Stimulated activated CD4-positive, alpha-beta T cell treated with anti-CD3 and anti-CD28 coated beads, Interleukin-2, amount 100 ng/mL, for 24 hours (primary cell): ENCODE measurements around the gene GRIN1.

Experiments used
- DNase-seq, 2 donors: peaks; one replicate each; pipeline ENCODE4 v3.0.0-alpha.2; 2020

The GRIN1 gene

DNA sequence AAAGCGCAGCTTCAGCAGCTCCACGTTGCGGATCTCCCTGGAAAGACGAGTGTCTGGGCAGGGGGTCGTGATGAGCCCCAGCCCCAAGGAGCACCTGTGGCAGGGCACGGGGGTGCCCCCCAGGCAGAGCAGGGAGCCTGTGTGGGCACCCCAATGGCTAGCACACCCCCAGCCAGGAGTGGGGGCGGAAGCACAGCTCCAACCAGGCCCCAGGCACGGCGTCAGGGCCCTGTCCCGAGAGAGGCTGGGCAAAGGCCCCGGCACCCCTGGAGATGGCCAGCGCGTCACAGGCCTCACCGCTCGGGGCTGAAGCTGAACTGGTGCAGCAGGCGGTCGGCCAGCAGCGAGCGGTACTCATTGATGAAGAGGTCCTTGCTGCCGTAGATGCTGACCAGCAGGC is 41.5 kb downstream of the GRIN1 start:
- DNase-seq: no peak

DNA sequence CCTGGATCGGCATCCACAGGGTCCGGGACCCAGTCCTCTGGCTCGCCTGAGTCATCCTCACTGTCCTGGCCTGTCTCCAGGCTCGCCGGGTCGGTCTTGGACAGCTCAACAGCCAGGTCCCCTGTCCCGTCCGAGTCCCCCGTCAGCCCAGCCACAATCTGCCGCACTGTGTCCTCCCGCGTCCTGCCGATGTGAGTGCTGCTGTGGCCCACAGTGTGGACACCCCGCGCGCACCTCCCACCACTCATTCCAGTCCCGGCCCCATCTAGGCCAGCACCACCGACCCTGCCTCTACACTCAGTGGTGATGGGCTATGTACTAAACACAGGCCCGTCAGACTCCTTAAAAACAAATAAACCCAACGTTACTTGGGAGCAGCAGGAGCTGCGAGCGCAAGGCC is 42.7 kb downstream of the GRIN1 start:
- no peak for DNase-seq

DNA sequence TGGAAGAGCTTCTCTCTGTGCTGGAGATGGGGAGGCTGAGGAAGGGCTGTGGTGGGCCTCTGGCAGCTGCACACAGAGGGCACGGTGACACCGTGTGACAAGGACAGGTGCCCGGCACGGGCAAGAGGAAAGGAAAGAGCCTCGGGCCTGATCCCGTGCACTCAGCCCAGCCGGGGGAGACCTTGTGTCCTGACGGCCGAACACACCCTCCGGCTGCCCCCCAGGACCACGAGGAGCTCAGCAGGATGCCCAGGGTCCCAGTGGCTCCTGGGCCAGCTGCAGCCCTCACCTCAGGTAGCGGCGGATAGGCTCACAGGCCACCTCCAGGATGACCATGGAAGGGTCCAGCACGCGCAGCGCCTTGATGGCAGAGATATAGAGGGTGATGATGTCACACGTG is 43.9 kb downstream of the GRIN1 start:
- DNase-seq: no peak

DNA sequence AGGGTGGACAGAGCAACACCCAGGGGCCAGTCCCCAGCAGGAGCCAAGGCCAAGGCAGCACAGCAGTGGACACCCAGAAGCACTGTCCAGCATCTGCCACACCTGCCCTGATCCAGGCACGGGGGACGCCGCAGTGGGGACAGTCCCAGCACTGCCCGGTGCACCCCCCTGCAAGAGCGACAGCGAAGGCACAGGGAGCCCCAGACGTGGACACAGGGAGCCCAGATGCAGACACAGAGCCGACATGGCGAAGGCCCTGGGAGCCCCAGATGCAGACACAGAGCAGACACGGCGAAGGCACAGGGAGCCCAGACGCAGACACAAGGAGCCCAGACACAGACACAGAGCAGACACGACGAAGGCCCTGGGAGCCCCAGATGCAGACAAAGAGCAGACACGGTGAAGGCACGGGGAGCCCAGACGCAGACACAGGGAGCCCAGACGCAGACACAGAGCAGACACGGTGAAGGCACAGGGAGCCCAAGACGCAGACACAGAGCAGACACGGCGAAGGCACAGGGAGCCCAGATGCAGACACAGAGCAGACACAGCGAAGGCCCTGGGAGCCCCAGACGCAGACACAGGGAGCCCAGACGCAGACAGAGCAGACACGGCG is 45.1 kb downstream of the GRIN1 start:
- DNase-seq: no peak

DNA sequence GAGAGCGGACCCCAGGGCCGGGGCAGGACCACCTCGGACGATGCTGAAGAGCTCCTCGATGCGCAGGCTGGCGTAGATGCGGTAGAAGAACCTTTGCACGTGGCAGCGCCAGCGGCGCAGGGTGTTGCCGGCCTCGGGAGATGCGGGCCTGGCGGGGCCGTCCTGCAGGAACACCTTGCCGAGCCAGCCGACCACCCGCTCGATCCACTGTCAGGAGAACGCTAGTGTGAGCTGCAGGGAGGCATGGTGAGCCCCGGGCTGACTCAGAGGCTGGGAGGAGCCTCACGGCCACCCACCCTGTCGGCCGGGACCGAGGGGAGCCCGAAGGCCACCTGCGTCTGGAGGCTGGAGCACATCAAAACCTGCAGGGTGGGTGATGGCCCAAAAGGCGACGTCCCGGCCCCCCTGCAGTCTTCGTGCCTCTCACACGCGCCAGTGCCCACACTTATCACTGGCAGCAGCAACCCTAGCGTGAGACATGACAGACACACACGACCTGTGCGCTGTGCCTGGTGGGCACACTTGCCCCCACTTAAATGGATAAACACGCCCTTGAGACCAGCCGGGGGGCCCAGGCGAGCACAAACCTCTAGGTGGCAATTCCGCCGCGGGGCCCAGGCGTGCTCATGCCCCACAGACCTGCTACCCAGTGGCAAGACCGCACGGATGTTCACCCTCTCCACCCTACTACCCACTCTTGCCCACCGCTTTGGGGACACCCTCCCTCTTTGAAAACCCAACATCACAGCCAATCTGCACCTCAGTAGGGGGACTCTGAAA is 46.1 kb downstream of the GRIN1 start:
- no peak for DNase-seq

DNA sequence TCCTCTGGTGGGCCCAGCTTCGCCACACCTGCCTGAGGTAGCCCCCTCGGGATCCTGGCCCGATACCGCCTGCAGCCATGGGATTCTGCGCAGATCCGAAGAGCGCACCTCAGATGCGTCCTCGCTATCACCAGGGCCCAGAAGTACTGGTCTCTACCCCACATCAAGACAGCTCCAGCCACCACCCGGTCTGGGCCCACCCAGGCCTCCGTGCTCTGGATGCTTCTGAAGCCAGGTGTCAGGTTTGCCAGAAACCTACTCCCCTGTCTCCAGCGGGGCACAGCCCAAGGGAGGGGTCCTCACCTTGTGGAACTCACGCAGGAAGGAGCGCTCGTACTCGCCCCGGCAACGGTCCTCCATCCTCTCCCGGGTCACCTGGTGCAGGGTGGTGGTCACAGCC is 47.0 kb downstream of the GRIN1 start:
- DNase-seq: no peak

DNA sequence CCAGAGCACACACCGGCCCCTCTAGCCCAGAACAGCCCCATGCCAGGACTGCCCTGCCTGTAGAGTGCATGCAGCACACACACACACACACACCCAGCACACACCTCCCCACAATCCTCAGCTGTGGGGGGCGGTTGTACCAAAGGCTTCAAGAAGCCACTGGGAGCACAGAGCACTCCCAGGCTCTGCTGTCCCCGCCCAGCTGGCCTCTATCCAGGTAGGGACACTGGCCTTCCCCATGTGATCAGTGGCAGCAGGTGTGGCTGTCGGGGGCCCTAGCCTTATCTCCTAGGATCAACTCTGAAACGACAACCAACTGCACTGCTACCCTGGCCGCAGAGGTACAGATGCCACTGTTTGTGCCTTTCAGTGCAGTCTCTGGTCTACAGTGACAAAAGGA is 47.4 kb downstream of the GRIN1 start:
- DNase-seq: no peak

DNA sequence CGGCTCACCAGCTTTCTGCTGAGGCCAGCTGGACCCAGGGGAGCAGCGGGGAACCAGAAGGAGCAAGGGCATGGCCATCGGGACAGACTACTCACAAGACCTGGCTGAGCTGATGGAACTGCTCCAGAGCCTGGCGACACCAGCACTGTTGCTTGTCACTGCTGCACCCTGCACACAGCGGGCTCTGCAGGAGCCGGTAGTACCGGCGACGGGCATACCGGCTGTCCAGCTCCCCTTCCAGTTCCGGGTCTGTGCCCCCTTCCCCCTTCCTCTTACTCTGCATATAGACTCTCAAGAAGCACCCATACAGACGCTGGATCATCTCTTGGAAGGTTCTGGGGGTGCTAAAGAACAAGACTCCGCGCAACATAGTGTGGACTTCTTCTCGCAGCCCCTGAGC is 48.4 kb downstream of the GRIN1 start:
- DNase-seq: no peak

DNA sequence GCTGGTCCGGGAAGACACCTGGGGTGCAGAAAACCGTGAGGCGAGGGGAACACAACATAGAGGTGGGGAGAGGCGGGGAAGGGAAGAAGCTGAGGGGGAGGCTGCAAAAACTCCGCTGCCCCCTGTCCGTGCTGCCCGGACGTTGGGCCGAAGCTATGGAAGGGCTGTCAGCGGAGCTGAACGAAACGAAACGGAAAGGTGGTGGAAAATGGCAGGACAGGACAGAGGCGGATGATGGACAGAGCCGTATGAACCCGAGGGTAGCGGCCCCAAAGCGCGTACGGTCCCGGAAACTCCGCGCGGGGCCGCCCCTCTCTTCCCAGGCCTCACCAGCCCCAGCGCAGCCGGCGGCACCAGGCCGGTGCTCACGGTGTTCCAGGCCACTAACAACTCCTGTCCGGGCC is 49.1 kb downstream of the GRIN1 start:
- DNase-seq: no peak

DNA sequence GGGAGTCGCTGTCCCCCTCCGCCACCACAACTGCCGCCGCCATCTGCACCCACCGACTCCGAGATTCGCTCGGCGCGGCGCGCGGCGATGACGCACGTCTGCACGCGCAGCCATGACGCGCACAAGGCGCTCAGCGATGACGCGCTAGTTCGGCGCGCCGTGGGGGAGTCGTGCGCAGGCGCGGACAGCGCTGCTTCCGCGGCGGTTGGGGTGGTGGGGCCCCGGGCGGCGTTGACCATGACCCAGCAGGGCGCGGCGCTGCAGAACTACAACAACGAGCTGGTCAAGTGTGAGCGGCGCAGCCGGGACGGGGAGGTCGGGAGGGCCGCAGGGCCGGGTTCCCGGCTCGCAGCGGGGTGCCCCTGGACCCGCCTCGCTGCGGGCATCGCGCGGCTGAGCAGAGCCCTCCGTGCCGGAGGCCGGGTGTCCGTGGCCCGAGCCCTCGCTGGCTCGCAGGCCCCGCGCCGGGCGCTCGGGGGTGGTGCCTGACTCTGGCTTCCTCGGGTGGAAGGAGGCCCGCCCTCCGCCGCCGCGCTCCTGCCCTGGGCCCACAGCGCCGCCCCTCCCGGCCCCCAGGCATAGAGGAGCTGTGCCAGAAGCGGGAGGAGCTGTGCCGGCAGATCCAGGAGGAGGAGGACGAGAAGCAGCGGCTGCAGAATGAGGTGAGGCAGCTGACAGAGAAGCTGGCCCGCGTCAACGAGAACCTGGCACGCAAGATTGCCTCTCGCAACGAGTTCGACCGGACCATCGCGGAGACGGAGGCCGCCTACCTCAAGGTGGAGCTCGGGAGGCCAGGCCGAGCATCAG is 49.7 kb downstream of the GRIN1 start, which contains the start of the genes ANAPC2 and SSNA1:
Gene ANAPC2, minus strand, starts transcription at position 71 of the 807 bp plus-strand sequence. Its CDS starts 28 bp downstream, at position 43.
Gene SSNA1, plus strand, starts transcription at position 187 of the 807 bp plus-strand sequence. Its CDS starts 51 bp downstream, at position 238.
- DNase-seq: peak; percentile 93 to 95

DNA sequence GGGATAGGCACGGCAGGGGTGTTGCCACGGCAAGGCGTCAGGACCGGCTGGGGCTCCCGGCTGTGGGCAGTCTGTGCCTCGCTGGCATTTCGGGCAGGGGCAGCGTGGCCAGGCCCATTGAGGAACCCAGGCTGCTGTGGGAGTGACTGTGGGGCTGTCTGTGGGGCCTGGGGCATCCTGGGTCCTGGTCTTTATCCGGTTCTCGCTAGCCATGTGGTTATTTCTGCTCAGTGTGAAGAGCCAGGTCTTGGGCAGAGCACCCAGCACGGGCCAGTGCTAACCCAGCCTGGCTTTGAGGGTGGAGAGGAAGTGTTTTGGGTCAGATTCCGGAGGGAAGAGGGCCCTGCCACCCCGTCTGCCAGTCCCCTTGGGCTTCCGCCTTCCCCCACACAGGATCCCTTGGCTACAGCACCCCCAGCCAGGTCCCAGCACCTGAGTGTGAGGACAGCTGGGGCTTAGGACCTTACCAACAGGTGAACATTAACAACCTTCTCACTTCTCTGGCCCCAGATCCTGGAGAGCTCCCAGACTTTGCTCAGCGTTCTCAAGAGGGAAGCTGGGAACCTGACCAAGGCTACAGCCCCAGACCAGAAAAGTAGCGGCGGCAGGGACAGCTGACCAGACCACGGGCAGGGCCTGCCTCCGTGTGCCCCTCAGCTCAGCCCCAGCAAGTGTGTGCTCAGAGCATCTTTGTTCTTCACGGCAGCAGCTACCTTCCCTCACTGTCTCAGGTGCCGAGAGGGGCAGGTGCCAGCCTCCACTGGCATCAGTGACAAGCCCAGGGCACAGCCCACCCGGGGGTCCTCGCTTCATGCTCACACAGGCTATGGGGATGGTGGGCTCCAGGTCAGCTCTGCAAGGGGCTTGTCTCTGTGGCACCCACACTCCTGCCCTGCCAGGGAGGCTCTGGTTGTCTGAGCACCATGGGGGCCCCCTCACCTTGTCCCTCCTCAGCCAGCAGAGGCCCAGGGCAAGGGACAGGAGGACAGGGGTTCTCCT is 50.6 kb downstream of the GRIN1 start:
- no peak for DNase-seq

DNA sequence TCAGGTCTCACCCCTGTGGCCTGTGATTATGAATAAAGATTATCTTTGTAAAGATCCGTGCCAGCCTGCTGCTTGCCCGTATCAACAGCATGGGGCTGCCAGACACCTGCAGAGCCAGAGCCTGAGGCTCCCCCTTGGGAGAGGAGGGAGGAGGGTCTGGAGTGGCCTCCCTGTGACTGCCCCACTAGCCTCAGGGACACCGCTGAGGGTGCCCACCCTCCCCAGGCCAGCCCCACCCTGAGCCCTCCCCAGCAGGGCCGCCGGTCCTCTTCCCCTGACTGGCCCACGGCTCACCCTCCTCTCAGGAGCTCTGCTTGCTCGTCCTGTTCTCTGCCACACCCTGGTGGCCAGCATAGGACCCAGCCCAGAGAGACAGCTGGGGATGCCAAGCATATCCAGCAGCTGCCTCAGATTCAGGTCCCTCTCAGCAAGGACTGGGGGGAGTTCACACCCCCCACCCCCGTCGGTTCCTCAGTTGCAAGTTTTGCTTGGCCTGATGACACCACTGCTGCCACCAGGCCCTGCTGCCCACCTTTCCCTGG is 51.4 kb downstream of the GRIN1 start:
- no peak for DNase-seq

DNA sequence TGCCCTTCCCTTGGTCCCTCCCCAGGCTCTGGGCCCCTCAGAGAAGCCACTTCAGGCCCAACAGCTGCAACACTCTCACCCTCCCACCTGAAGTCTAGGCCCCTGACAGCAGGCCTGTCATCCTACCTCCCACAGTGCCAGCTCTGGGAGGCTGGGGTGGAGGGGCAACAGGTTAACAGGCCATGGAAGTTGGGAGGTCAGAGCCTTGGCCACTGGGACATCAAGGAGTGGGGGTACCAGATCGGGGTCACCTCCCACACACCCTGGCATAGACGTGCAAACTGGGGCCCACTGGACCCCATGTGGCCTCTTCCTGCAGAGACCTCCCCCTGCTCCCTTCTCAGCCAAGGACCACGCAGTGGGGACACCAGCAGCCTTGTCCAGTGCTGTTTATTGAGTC is 52.3 kb downstream of the GRIN1 start:
- DNase-seq: no peak

DNA sequence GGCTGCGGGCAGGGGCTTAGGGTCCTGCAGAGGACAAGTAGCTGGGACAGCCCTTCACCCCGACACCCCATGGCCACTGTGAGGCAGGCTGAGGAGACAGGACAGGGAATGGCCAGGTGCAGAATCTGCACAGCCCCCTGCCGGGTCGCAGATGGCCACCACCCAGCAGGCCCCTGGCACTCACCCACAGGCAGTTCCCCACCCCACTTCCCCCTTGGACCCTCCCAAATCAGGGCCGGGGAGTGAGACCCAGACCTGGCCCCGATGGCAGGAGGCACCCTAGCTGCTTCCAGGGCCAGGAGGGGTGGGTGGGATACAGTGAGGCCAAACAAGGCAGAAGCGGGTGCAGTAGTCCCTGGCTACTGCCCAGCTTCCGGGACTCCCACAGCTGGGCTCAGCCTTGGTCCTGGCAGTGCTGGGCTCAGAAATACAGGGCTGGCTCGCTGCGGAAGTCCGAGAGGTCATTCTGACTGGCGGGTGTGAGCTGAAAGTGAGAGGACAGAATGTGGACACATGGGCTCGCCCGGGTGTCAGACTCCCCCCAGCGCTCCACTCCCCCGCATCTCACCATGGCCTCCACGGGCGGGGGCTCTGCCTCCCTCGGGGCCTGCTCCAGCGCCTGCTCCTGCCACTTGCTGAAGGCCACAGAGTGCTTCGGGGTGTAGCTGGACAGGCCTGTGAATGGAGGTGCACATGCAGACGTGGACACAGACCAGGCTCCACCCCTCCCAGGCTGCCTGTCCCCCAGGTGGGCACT is 52.9 kb downstream of the GRIN1 start:
- DNase-seq: no peak

DNA sequence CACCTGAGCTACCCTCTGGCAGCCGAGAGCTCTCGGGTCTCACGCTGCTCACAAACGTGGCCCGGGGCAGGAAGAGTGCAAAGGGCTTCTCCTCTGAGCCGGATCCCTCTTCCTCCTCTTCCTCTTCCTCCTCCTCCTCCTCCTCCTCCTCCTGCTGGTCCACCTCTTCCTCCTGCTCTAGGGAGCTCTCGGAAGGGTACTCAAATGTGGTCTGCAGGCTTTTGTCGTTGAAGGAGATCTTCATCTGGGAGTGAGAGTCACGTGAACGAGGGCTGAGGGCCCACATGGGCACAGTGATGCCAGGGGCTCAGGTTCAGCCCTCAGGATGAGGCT is 53.5 kb downstream of the GRIN1 start:
- no peak for DNase-seq

DNA sequence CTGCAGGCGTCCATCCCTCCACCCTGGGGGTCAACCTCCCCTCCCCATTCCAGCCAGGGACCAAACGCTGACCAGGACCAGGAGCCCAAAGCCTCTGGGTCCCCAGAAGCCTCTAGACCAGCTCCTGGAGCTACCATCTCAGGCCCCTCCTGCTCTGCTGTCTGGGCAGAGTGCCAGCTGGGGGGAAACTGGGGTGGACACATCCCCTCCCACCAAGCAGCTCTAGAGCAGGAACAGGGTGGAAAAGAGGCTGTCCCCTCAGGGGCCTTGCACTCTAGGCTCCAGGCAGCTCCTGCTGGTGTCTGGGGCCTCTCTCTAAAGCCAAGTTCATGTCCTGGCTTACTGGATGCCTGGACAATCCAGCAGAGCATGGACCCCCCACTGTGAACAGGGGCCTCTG is 53.9 kb downstream of the GRIN1 start:
- DNase-seq: no peak

DNA sequence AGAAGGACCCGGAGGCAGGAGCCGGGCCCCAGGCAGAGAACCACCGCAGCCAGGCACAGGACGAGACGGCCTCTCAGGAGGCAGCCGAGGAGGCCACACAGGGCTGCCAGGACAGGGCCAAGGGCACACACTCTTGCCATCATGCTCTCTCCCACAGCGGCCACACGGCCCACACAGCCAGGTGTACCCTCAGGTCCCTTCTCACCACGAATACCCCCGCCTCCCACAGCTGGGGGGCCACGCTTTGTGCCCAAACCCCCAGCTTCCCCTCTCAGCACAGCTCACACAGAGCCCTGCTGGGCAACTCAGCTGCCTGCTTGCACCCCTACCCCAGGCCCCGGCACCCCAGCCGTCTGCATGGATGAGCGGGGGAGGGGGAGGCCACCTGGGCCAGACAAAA is 54.8 kb downstream of the GRIN1 start:
- no peak for DNase-seq

DNA sequence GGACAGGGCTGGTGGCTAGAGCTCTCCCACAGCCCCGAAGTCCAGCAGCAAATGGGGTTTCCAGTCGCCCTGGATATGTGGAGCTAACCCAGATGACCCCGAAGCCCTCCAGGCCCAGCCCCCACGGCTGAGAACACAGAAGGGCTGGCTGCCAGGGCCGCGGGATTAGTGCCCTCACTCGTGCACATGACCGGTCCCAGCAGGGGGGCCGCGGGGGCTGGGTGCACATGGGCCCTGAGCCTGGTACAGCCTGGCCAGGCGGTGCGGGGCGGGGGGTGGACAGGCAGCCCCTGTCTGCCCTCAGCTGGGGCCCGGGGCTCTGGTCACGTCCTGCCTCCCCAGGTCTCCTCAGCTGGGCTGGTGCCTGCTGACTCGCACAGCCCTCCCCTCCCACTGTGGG is 55.4 kb downstream of the GRIN1 start:
- no peak for DNase-seq

DNA sequence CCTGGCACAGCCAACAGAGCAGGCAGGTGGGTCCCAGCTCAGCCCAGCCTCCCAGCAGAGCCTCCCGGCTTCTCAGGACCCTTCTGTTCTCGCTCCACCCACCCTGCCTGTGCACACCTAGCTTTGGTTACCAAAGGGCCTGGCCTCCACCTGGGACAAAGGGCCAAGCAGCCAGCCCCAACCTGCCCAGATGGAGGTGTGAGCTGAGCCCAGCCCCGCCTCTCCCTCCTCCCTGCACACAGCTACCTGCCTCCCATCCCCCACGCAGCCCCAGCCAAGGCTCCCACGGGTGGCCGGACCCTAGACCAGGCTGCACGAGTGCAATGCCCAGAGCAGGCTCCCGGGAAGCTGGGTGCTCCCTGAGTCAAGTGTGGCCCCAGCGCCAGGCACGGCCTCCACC is 56.0 kb downstream of the GRIN1 start:
- DNase-seq: no peak

DNA sequence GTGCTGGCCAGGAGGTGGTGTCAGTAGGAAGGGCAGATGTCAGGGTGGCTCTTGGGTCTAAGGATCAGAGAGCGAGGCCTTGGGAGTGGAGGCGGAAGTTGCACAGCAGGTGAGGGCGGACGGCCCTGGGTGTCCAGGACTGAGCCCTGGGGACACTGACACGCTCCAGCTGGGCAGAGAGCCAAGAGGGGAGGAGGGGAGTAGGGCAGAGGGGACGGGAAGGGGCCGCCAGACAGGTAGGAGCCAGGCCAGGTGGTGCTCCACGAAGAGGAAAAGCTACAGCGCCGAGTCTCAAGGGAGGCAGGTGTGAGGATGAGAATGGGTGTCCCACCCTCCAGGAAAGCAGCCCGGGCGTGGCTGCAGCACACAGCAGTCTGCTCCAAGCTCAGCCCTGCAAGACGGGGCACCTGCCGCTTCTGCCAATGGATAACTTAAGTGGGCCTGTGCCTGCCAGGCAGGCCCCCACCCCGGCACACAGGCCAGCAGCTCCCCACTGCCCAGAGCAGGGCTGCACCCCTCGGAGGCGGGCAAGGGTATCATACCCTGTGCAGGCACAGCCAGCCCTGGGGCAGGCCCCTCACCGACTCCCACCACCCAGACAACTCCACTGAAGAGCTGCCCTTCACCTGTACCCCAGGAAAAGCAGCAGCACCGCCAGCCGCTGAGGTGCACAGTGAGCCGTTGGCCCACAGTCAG is 56.7 kb downstream of the GRIN1 start:
- no peak for DNase-seq
